Uterus (tissue), 4 donors: ENCODE results near the gene ART1. TPM values are rescaled to one million over a fixed set of nuclear protein-coding genes. Genes with fewer than 3 reads are reported as not detected.

Source experiments
- DNase-seq, 2 donors: peaks; one replicate each; pipeline ENCODE4 v3.0.0-alpha.2; 2019 to 2020
- H3K27ac ChIP-seq, 2 donors: fragments of 200-600 bp; sonication (generic); 1 replicate in 1 of 2; 2 replicates in 1 of 2; pipeline ENCODE4 v1.5.1; 2016 to 2018
- H3K27me3 ChIP-seq, 2 donors: fragments of 200-600 bp; sonication (generic); one replicate each; pipeline ENCODE4 v1.5.1; 2018 to 2019; ENCODE audit warnings: control low read depth in 1 of 2
- H3K36me3 ChIP-seq, 2 donors: fragments of 200-600 bp; sonication (generic); one replicate each; pipeline ENCODE4 v1.5.1; 2019; ENCODE audit warnings: control low read depth in 1 of 2
- H3K4me1 ChIP-seq, 2 donors: fragments of 200-600 bp; sonication (generic); one replicate each; pipeline ENCODE4 v1.5.1; 2018 to 2019; ENCODE audit warnings: control low read depth in 1 of 2
- H3K4me3 ChIP-seq, 2 donors: fragments of 200-600 bp; sonication (generic); 1 replicate in 1 of 2; 2 replicates in 1 of 2; pipeline ENCODE4 v1.5.1; 2018 to 2019; ENCODE audit warnings: mild to moderate bottlenecking in 1 of 2
- H3K9me3 ChIP-seq, 2 donors: fragments of 200-600 bp; sonication (generic); one replicate each; pipeline ENCODE4 v1.5.1; 2019; ENCODE audit warnings: control low read depth in 1 of 2
- POLR2A ChIP-seq, 2 donors: fragments of 450-650 bp; IDR thresholded peaks; one replicate each; pipeline ENCODE4 v1.6.1; 2016; ENCODE audit warnings: antibody characterized with exemption in 2 of 2, mild to moderate bottlenecking in 1 of 2, moderate library complexity in 1 of 2
- intact Hi-C: fragments of 100-400 bp; cut with DNase I; formaldehyde crosslinking; loops from one replicate; pipeline ENCODE4 v1.15.1; 2023; ENCODE audit warnings: low total_unique reads
- total RNA-seq, 4 donors: library from RNA; depleted of rRNA in 3 of 4; stranded (reverse); fragments of >200 nt in 3 of 4; gene quantifications; one replicate each; pipeline versions ENCODE4 v1.1.0 to v1.2.4, GENCODE V29; 2014 to 2023
- TF ChIP-seq, protein P1 (sequence below), 4 experiments: fragments of 200-600 bp in 2 of 4; fragments of 450-650 bp in 2 of 4; sonication (generic) in 2 of 4; IDR thresholded peaks; one replicate each; pipeline ENCODE4 v1.5.1; 2016 to 2019; ENCODE audit warnings: antibody characterized with exemption in 4 of 4, mild to moderate bottlenecking in 2 of 4, moderate library complexity in 1 of 4
- donor health status: DM: yes; HTN: yes; CAD: no.

The ART1 gene
- total RNA-seq, 4 donors from 2014 or later: not detected

DNA sequence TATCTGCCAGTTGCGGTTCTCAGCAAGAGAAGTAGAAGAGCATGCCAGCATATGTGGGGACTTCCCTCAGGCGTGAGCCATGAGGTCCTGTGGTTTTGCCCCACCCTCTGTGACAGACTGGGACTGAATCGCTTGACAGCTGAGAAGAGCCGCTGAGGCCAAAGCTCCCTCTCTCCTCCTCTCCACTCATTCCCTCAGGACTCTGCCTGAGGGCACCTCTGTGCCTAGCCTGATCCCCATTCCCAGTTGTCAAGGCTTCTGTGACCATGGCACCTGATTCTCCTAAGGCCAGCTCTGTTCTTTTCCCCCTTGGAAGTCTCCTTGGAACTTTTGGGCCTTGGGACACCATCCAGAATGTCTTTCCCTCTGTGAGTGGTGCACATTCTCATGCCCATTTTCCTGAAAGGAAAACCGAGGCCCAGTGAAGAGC, 30.2 kb upstream of the ART1 start:
- intact Hi-C loops: no loop called here
- no peak for TF ChIP-seq POLR2A (IDR thresholded peaks at IDR 0.05)
- TF ChIP-seq, protein P1, sequence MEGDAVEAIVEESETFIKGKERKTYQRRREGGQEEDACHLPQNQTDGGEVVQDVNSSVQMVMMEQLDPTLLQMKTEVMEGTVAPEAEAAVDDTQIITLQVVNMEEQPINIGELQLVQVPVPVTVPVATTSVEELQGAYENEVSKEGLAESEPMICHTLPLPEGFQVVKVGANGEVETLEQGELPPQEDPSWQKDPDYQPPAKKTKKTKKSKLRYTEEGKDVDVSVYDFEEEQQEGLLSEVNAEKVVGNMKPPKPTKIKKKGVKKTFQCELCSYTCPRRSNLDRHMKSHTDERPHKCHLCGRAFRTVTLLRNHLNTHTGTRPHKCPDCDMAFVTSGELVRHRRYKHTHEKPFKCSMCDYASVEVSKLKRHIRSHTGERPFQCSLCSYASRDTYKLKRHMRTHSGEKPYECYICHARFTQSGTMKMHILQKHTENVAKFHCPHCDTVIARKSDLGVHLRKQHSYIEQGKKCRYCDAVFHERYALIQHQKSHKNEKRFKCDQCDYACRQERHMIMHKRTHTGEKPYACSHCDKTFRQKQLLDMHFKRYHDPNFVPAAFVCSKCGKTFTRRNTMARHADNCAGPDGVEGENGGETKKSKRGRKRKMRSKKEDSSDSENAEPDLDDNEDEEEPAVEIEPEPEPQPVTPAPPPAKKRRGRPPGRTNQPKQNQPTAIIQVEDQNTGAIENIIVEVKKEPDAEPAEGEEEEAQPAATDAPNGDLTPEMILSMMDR (IDR thresholded peaks at IDR 0.05): no peak
- H3K4me3 ChIP-seq: no peak overlapping the region
- H3K4me1 ChIP-seq: no peaks in the 10 kb centered on the region
- no peaks in the 10 kb centered on the region for H3K36me3 ChIP-seq
- H3K9me3 ChIP-seq: no peaks in the 10 kb centered on the region
- H3K27ac ChIP-seq: no peak overlapping the region
- DNase-seq: no peak
- H3K27me3 ChIP-seq: no peaks in the 10 kb centered on the region

DNA sequence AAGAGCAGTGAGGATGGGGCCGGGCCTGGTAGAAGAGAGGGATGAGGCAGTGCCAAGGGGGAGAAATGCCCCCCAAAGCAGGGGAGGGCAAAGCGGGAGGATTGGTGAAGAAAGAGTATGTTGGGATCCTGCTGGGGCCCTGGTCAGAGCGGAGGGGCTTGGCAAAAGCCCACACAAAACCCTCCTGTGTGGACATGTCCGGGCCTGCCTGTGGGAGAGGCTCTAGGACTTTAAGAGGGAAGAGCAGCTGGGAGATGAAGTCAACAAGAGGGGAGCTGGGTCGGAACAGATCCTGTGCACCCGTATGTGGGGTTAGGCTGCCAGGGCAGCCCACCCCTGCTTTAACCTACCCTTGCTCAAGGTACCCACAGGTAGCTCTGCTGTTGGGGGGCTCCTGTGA, 28.9 kb upstream of the ART1 start:
- DNase-seq: no peak
- TF ChIP-seq, protein P1 (IDR thresholded peaks at IDR 0.05): no peak
- TF ChIP-seq POLR2A (IDR thresholded peaks at IDR 0.05): no peak

DNA sequence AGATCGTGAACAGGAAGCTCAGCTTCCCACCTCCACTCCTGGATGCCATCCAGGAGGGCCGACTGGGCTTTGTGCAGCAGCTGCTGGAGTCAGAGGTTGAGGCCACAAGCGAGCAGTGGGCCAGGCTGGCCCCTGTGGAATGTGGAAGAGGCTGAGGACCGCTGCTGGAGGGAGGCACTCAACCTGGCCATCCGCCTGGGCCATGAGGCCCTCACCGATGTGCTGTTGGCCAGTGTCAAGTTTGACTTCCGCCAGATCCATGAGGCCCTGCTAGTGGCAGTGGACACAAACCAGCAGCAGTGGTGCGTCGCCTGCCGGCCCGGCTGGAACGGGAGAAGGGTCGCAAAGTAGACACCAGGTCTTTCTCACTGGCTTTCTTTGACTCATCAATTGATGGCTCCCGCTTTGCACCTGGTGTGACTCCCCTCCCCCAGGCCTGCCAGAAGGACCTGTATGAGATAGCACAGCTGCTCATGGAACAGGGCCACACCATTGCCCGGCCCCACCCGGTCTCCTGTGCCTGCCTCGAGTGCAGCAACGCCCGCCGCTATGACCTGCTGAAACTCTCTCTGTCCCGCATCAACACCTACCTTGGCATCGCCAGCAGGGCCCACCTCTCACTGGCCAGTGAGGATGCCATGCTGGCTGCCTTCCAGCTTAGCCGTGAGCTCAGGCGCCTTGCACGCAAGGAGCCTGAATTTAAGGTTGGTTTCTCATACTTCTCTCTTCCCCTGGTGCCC, 28.0 kb upstream of the ART1 start:
- TF ChIP-seq POLR2A (IDR thresholded peaks at IDR 0.05): no peak
- TF ChIP-seq, protein P1 (IDR thresholded peaks at IDR 0.05): no peak
- H3K27ac ChIP-seq: no peak overlapping the region

More for the DNA sequence above, 28.9 kb upstream of the ART1 start:
- Histone ChIP-seq H3K36me3 (no peaks in the 10 kb centered on the region), H3K27ac (no peak overlapping the region), H3K4me1 (no peaks in the 10 kb centered on the region), H3K9me3 (no peaks in the 10 kb centered on the region), H3K4me3 (no peak overlapping the region), H3K27me3 (no peaks in the 10 kb centered on the region)
- intact Hi-C loops: no loop called here

DNA sequence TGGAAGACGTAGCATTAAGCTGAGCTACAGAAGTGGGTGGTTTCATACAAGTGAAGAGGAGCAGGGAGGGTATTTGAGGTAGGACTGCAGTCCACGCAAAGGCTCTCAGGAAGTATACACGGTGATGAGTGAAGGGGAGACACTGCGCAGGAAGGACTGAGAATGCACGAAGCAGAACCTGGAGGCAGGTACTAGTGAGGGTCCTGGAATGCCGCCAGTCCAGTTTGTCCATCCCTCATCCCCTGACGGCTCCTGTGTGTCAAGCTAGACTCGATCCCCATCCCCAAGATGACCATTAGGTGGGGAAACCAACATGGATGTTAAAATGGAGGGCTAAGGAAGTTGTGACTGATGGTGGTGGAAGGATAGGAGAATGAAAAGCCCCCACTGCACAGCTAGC, 26.9 kb upstream of the ART1 start:
- H3K27me3 ChIP-seq: no peaks in the 10 kb centered on the region
- no peaks in the 10 kb centered on the region for H3K9me3 ChIP-seq
- no peak overlapping the region for H3K27ac ChIP-seq
- no peaks in the 10 kb centered on the region for H3K4me1 ChIP-seq
- H3K4me3 ChIP-seq: no peak overlapping the region
- intact Hi-C loops: no loop called here
- TF ChIP-seq POLR2A (IDR thresholded peaks at IDR 0.05): no peak
- TF ChIP-seq, protein P1 (IDR thresholded peaks at IDR 0.05): no peak
- H3K36me3 ChIP-seq: no peaks in the 10 kb centered on the region
- DNase-seq: no peak

More for the DNA sequence above, 28.0 kb upstream of the ART1 start:
- Histone ChIP-seq H3K27me3 (no peaks in the 10 kb centered on the region), H3K4me1 (no peaks in the 10 kb centered on the region), H3K4me3 (no peak overlapping the region), H3K36me3 (no peaks in the 10 kb centered on the region), H3K9me3 (no peaks in the 10 kb centered on the region)
- no peak for DNase-seq
- intact Hi-C loops: no loop called here

DNA sequence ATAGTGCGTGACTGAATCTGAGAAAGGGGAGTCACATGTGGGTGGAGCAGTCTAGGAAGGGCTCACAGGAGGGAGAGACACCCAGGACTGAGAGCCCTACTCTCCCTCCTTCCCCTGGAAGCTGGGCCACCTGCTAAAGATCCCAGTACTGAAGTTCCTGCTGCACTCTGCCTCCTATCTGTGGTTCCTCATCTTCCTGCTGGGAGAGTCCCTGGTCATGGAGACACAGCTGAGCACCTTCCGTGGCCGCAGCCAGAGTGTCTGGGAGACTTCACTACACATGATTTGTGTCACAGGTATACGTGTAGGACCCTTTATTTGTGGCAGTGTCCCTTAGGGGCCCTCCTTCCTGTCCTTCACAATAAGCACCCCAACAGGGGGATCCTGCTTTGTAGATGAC, 22.4 kb upstream of the ART1 start:
- Histone ChIP-seq H3K36me3 (no peaks in the 10 kb centered on the region), H3K9me3 (no peaks in the 10 kb centered on the region), H3K4me1 (no peaks in the 10 kb centered on the region), H3K4me3 (no peak overlapping the region), H3K27ac (no peak overlapping the region), H3K27me3 (no peaks in the 10 kb centered on the region)
- no peak for TF ChIP-seq POLR2A (IDR thresholded peaks at IDR 0.05)
- TF ChIP-seq, protein P1 (IDR thresholded peaks at IDR 0.05): no peak
- no peak for DNase-seq
- intact Hi-C loops: no loop called here
